ENCODE measurements around the gene ACTR2. TPM values are rescaled to one million over a fixed set of nuclear protein-coding genes. Genes with fewer than 3 reads are reported as not detected.
"Not testable (repeated sequence)": the region's sequence is repeated elsewhere in the genome, so short reads cannot be mapped to it uniquely, and the experiment has no call there.

The ACTR2 gene
- total RNA-seq, 2 donors from 2014 or later = 291 to 319 TPM

DNA sequence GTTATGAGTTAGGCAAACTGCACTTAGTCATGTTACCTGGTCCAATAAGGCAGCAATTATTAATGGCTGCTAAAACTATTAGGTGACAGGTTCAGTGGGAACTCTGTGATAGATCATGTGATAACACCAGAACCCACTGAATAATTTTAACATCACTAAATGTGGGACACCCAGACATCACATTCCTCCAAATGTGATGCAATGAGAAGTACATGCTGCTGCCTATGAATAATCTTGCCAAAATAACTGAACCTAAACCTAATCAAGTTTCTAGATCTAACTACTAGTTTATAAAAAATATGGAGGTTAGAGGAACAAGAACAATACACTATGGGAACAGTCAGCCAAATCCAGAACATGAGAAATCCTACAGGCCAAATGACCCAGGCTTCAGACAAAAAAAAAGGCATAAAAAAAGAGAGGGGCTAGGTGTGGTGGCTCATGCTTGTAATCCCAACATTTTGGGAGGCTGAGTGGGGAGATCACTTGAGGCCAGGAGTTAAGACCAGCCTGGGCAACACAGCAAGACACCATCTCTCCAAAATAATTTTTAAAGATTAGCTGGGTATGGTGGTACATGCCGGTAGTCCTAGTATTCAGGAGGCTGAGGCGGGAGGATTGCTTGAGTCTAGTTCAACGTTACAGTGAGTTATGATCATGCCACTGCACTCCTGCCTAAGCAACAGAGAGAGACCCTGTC lies 7.0 kb upstream of the ACTR2 start:
- intact Hi-C loops (cut with DNase I, micrococcal nuclease) = no loop called here

DNA sequence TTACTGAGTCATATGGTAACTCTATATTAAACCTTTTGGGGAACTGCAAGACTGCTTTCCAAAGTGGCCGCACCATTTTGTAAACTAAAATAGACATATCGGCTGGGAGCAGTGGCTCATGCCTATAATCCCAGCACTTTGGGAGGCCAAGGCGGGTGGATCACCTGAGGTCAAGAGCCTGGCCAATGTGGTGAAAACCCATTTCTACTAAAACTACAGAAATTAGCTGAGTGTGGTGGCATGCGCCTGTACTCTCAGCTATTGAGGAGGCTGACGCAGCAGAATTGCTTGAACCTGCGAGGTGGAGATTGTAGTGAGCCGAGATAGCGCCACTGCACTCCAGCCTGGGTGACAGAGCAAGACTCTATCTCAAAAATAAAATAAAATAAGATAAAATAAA lies 6.4 kb upstream of the ACTR2 start:
- intact Hi-C loops (cut with DNase I, micrococcal nuclease); DNase-seq; ATAC-seq: not testable (repeated sequence)

More for the DNA sequence above, 7.0 kb upstream of the ACTR2 start:
- no peak for DNase-seq
- no peak for ATAC-seq

DNA sequence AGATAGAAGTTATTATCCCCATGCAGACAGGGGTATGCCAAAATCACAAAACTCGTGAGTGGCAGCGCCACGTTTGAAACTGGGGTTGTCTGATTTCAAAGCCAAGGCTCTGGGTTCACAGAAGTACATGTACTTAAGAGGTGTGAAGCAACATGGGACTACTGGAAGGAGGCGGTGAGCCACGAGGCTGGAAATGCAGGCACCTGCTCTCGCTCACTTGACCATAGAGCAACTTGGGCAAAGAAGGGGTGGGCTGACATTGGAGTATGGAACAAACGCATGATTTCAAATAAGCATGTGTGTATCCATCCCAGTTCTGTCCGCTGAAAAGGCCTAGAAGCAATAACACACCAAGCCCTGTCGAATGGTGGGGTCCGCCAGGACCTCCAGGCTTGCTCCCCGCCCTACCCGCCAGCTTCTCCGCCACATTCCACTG lies 593 bp upstream of the ACTR2 start:
- ATAC-seq (peak; percentile 45), DNase-seq (peak in 1 of 2 donors; percentile 58)
- intact Hi-C loops (cut with DNase I, micrococcal nuclease) = no loop called here

DNA sequence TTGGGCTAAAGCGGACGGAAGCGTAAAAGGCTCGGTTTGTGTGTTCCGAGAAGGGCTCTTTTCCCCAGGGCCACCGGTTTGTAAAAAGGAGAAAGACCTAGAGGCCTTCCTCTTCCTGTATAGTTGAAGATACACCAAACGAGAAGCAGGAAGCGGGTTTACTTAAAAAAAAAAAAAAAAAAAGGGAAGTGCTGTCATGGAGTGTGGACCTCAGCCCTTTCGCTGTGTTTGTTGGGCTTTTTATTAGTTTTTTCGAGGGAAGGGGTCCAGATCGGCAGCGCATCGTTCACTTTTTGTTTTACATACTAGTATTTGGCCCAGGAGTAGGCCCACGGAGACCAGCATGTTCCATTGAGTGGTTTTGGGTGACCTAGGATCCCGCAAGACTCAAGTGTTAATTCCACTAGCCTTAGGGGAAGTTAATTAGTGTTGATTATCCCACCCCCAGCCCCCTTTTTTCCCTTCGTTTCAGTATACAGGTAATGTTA lies 676 bp downstream of the ACTR2 start:
- DNase-seq (no peak), ATAC-seq (peak; percentile 65)

DNA sequence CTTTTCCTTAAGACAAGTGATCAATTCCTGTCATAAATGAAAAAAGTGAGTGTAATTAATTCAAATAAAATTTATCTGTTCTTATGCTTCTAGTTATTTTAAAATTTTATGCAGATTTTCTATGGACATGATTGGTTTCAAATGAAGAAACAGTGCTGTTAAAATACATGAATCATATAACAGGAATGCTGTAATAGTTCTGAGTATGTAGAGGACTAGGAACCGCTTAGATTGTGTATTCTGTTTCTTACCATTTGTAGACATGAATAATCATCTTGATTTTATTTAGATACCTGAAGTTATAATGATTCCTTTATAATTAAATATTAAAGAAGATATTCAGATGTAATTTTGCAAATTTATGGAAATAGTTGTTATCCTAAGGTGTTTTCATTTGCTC lies 3.5 kb downstream of the ACTR2 start:
- intact Hi-C loops (cut with DNase I, micrococcal nuclease) = no loop called here
- ATAC-seq (no peak), DNase-seq (no peak)

More for the DNA sequence above, 676 bp downstream of the ACTR2 start:
- intact Hi-C loops (cut with DNase I, micrococcal nuclease) = no loop called here

DNA sequence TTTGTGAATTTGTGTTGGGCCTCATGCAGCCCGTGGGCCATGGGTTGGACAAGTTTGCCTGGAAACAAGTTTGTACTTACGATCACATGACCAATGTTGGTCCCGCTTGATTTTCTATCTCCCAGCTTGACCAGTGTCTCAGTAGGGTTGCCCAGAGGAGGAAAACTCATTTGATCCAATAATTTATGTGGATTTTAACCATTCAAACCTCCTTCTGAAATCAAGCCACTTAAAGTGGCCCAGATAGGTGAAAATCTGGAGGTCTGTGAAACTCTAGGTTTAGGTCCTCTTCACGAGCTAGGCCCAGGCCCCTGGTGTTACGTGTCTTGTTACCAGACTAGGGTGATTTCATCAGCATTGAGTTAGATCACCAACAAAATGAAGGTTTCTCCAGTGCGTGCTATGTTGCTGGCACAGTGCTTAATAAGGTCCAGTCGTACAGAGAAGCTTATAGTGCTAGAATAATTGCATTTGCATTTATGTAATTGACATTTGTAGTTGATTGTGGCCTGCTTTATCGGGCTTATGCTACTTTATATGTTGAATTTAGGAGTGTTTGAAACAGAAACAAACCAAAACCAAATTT lies 4.4 kb downstream of the ACTR2 start:
- ATAC-seq (no peak), DNase-seq (no peak)
- intact Hi-C loops (cut with DNase I, micrococcal nuclease) = no loop called here

DNA sequence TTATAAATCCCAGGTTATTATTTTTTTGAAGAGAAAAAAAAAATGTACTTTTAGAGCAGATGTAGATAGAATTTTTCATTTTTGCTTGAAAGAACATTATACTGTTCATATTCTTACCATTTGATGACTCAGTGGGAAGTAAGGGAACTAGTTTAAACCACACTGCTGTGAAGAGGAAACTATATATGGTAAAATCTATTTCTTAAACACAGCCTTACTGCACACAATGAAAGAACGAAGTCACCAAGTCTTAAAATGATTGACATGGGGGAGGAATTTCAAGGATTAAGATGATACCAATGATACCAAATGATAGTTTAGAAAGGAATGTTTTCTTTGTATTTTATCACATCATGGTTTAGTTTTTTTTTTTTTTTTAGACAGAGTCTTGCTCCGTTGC lies 5.0 kb downstream of the ACTR2 start:
- DNase-seq (no peak), ATAC-seq (no peak)
- intact Hi-C loops (cut with DNase I, micrococcal nuclease) = no loop called here

DNA sequence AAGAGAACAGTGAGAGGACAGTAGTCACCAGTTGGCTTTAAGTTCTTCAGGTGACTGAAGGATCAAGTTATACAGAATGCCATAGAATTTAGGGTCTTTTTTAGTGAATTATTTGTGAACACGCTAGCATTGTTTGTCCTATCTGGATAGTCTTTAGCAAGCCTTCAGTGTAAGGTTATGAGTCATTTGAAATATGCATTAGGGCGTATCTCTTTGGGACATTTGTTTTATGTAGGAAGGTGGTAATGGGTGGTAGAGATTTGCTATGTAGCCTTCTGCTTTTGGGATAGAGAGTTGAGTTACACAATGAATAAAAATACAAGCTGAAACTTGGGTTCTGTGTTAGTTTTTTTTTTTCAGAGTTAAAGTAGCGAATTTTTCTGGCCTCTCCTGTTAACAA lies 13.0 kb downstream of the ACTR2 start:
- ATAC-seq = no peak
- intact Hi-C loops (cut with DNase I, micrococcal nuclease) = no loop called here
- no peak for DNase-seq

DNA sequence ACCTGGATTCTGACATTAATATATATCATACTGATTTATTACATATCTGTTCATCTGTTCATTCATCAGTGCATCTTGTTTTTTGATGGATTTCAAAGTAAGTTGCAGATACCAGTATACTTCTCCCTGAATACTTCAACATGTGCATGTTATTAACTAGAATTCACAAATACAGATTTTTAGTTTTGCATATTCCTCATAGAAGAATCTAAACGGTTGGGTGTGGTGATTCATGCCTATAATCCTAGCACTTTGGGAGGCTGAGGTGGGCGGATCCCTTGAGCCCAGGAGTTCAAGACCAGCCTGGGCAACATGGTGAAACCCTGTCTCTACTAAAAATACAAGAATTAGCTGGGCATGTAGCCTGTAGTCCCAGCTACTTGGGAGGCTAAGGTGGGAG lies 16.8 kb downstream of the ACTR2 start:
- ATAC-seq; intact Hi-C loops (cut with DNase I, micrococcal nuclease); DNase-seq: not testable (repeated sequence)

DNA sequence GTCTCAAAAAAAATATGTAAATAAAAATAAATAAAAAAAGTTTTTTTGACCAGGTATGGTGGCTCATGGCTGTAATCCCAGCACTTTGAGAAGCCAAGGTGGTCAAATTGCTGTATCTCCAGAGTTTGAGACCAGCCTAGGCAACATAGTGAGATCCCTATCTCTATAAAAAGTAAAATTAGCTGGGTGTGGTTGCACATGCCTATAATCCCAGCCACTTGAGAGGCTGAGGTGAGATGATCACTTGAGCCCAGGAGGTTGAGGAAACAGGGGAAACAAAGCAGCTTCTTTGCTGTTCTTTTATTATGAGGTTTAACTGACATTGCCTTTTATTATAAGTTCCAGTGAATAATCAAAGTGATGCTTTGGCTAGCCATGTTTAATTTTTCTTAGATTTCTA lies 25.0 kb downstream of the ACTR2 start:
- intact Hi-C loops (cut with DNase I, micrococcal nuclease) = no loop called here
- DNase-seq = no peak
- ATAC-seq = peak; percentile 84

DNA sequence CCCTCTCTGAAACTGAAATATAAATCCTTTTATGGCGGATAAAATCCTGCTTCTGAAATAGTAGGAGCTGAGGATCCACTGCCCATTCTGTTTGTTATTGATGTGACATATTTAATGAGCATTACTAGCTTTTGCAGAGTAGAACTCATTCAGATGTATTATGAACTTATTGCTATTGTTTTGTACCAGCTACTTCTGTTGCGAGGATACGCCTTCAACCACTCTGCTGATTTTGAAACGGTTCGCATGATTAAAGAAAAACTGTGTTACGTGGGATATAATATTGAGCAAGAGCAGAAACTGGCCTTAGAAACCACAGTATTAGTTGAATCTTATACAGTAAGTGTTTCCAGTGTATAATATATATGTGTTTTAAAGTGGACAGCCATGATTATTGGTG lies 27.7 kb downstream of the ACTR2 start:
- DNase-seq (no peak), ATAC-seq (no peak)
- intact Hi-C loops (cut with DNase I, micrococcal nuclease) = no loop called here

DNA sequence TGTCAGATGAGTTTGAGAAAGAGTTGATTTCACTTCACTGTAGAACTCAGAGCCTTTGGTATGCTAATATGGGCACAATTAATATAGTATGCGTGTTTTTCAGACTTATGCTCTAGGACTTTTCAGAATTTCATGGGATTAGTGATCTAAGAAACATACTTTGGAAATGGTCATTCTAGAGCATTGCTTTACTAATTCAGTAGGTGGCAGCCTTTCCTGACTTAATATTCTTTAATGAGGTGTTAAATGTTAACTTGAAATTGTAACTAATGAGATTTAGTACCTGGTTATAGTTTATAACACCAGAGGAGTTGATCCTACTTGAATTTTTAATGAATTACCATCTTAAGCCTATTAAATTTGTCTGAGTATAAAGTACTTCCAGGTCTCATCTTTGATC lies 28.4 kb downstream of the ACTR2 start:
- DNase-seq (no peak), ATAC-seq (no peak)
- intact Hi-C loops (cut with DNase I, micrococcal nuclease) = no loop called here

DNA sequence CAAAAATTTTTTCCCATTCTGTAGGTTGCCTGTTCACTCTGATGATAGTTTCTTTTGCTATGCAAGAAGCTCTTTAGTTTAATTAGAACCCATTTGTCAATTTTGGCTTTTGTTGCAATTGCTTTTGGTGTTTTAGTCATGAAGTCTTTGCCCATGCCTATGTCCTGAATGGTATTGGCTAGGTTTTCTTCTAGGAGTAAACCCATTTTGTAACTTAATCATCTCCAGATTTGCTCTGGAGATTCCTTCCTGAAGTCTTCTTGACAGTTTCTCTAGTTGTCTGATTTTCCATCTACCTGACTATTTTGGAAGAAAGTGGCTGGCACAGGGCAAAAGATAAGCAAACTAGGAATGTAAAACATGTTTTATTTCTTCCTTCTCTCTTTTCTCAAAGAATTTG lies 30.2 kb downstream of the ACTR2 start:
- DNase-seq; ATAC-seq; intact Hi-C loops (cut with DNase I, micrococcal nuclease): not testable (repeated sequence)

DNA sequence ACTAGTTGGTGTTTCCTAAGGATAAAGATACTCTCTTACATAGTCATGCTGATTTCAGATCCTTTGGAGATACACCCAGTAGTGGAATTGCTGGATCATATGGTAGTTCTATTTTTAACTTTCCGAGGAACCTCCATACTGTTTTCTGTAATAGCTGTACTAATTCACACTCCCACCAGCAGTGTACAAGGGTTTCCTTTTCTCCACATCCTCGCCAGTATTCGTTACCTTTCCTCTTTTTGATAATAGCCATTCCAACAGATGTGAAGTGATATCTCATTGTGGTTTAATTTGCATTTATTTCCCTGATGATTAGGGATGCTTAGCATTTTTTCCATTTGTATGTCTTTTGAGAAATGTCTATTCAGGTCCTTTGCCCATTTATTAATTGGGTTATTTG lies 34.0 kb downstream of the ACTR2 start:
- no peak for DNase-seq
- no peak for ATAC-seq
- intact Hi-C loops (cut with DNase I, micrococcal nuclease) = loop anchor here in 1 of 2 donors (10.0 kb wide), 1 partner anchor 173 kb away; the partner anchor contains the start of gene SPRED2

DNA sequence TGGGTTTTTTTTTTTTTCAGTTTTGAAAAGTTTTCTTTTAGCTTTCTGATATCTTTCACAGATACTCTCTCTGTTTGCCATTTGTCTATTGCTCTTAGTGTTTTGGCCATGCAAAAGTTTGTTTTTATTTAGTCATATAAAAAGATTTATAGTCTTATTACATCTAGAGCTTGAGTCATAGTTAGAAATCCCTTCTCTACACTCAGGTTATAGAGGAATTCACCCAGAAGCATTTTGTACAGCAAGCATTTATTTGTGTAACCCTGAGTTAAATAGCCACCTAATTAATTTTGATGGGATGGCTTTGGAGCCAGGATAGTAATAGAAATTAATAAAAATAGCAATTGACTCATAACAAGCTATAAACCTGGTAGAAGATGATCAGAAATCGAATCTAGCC lies 35.6 kb downstream of the ACTR2 start:
- ATAC-seq (no peak), DNase-seq (no peak)
- intact Hi-C loops (cut with DNase I, micrococcal nuclease) = loop anchor here in 1 of 2 donors (10.0 kb wide), 1 partner anchor 172 kb away; the partner anchor contains the start of gene SPRED2

DNA sequence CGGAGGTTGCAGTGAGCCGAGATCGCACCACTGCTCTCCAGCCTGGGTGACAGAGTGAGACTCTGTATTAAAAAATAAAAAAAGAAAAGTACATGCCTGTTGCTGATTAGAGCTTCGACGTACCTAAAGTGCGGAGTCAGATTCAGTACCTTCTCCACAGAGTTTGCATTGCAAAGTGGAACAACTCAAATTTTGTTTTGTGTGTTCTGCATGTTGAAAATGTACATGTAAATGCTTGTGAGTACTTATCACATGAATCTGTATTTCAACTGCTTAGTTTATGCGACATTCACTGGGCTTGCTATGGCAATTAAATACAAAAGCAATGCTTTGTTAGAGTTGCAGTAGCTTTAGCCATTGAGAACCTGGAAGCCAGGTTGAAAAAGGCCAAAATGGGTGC lies 36.4 kb downstream of the ACTR2 start:
- intact Hi-C loops (cut with DNase I, micrococcal nuclease) = loop anchor here in 1 of 2 donors (10.0 kb wide), 1 partner anchor 171 kb away; the partner anchor contains the start of gene SPRED2

DNA sequence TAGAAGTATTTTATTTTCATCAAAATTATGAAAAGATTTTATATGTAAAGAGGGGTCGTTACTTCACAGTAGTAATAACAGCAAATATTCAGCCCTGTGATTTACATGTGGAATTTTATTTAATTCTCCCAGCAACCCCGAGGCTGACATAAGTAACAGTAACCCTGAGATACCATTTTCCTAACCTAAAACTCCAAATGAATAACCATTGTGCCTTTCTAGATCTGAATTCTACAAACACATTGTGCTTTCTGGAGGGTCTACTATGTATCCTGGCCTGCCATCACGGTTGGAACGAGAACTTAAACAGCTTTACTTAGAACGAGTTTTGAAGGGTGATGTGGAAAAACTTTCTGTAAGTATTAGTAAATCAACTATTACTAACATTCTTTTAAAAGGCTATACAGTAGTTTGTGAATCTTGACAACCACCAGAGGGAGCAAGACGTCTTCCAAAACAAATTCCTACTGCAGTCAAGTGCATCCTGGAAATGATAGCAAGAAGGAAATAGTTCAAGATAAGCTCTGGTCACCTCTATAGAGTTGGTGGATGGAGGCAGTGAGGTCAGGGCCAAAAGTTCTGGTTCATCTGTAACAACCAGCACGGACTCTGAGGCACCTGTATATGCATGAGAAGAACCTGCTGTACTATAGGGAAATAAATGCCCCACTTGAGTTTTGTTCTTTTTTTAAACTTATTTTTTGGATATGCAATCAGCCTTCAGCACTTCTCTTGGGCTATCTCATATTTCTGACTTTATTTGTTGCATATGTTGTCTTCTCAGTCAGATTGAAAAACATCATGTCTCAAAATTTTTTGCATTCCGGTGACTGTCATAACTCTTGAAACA lies 37.4 kb downstream of the ACTR2 start:
- peak; percentile 88 for ATAC-seq
- no peak for DNase-seq
- intact Hi-C loops (cut with DNase I, micrococcal nuclease) = loop anchor here in 1 of 2 donors (5.0 to 10.0 kb wide), 2 partner anchors 170 to 287 kb away; partner anchors contain the start of gene SPRED2

More for the DNA sequence above, 36.4 kb downstream of the ACTR2 start:
- DNase-seq = no peak
- no peak for ATAC-seq

DNA sequence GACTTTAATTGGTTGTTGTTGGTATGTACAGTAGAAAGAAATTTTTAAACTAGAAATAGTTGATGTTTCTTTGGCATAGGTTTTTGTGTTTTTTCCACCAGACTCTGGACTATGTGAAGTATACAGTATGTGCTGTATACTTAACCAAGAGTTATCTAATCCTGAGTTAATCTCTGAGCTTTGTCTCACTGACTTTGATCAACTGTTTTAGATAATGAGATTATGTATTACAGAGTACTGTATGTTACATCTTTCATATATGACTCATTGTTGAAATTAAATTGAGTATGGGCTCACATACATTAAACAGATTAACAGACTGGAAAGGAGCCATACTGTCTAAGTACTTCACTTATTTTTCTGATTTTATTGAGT lies 38.0 kb downstream of the ACTR2 start:
- intact Hi-C loops (cut with DNase I, micrococcal nuclease) = loop anchor here in 1 of 2 donors (5.0 to 10.0 kb wide), 2 partner anchors 169 to 287 kb away; partner anchors contain the start of gene SPRED2
- ATAC-seq (no peak), DNase-seq (no peak)

DNA sequence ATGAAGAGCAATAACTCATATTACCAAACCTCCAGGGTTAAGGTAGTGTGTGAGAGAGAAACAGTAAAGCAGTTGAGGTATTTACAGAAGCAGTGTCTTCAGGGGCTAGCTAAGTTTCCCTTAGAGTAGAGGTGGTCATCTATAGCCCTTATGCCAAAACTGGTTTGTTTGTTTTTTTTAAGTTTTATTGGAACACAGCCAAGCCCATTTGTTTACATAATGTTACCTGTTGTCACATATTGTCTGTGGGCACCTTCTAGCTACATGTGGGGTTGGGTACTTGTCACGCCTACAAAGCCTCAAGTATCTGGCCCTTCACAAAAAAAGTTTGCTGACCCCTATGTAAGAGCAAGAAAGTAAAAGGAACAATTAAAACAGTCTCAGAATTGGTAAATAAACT lies 39.4 kb downstream of the ACTR2 start:
- no peak for ATAC-seq
- no peak for DNase-seq
- intact Hi-C loops (cut with DNase I, micrococcal nuclease) = loop anchor here in 1 of 2 donors (5.0 to 10.0 kb wide), 2 partner anchors 168 to 285 kb away; partner anchors contain the start of gene SPRED2
